Glomerular endothelial cell (primary cell): ENCODE results near the gene RPLP1. TPM values are rescaled to one million over a fixed set of nuclear protein-coding genes. Genes with fewer than 3 reads are reported as not detected.

Experiments
- DNase-seq: peaks from one replicate; pipeline ENCODE4 v3.0.0-alpha.2; 2011; ENCODE audit warnings: low read depth, low spot score; ENCODE audit errors: extremely low read depth
- total RNA-seq: library from RNA; depleted of rRNA; stranded (reverse); fragments of >200 nt; gene quantifications from 2 replicates; pipeline ENCODE4 v1.2.3, GENCODE V29; 2015

The RPLP1 gene
- total RNA-seq, 1 donor from 2014 or later = 428 TPM

DNA sequence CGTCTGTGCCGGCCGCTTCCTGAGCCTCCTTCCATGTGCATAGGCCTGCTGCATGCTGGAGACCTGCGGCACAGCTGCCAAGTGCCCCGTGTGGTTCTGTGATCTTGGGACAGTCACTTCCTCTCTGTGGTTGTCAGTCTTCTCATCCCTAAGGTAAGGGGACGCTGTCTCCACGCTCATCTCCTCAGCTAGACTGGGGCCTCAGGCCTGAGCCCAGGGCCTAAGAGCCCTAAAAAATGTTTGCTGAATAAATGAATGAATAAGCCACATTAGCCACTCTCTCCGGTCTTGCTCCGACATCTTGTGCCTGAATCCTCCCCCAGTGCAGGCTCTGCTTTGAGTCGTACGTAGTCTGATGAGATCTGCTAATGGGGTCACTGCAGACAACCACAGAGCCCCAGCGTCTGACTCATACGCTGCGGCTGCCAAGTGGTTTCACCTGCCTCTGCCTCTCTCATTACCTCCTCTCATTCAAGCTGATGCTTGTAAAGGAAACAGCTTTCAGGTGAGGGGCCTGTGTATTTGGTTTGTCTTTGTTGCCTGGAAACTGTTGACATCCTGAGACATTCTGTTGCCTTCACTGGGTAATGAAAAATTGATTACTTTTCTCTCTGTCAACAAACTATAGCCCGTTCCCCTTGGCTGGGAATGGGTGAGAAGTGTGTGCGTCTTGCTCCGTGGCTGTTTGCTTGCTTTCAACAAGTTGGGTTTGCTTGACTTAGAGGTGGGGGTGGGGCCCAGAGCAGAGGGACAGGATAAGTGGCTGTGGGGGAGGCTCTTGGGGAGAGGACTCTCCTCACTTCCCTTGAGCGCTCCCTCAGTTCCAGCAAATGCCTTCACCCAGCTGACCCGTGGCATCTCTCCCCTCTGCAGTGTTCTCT lies 15.9 kb downstream of the RPLP1 start:
- DNase-seq = no peak

DNA sequence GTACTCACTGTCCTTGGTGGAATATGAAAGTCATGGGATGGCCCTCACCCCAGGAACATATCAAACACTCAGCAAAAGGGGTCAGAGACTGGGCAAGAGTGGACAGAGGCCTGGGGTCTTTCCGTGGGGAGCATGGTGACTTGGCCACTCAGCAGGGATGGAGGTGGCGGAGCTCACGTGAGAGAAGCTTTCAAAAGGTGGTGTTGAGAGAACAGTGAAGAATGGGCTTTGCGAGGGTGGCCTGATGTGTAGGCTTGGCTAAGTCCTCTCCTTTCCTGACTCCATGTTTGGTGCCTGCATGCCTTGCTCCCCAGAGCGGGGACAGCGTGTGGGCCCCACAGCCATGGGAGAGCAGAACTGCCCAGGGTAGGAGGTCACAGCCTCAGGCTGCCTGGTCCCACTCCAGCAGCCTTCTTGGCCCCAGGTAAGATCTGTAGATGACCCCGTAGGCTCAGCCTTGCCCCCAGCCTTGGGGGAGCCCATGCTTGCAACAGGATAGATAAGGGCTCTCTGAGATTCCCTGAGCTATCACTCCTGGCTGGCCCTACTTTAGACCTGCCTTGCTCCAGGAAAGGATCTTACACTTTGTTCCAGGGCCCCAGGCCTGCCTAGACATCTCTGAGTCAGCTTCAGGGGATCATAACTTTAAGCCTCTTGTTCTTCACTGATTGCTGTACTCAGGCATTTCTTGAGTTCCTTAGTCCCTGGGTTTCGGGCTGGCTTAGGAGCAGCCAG lies 17.0 kb downstream of the RPLP1 start:
- DNase-seq = no peak

DNA sequence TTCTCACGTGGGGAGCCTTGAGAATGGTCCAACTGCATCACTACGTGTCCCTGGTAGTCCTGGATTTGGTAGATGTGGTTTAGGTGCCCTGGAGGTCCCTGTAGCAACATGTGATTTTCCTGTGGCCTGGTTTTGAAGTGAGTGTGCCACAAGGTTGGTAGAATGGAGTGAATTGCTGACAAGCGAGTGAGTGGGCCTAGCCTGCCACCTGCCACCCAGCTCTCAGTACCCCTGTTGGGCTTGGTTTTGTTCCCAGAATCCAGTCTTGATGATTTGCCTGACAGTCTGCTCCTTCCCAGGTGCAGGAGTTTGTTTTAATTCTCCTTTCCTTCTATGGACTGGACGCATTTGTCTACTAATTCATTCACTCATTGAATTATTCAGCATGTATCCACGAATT lies 19.4 kb downstream of the RPLP1 start:
- no peak for DNase-seq

DNA sequence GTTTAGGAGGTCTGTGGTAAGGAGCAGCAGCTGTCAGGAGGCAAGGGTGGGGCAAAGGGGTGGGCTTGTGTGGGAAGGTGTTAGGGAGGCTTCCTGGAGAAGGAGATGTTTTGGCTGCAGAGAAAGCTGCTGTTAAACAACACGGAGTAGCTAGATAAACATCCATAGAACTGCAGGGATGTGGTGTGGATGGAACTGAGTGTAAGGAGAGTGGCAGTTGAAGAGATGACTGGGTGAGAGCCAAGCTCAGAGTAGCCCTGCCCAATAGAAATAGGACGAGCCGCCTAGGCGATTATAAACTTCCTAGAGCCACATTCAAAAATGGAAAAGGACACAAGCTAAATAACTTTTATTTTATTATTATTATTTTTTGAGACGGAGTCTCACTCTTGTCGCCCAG lies 19.9 kb downstream of the RPLP1 start:
- no peak for DNase-seq

DNA sequence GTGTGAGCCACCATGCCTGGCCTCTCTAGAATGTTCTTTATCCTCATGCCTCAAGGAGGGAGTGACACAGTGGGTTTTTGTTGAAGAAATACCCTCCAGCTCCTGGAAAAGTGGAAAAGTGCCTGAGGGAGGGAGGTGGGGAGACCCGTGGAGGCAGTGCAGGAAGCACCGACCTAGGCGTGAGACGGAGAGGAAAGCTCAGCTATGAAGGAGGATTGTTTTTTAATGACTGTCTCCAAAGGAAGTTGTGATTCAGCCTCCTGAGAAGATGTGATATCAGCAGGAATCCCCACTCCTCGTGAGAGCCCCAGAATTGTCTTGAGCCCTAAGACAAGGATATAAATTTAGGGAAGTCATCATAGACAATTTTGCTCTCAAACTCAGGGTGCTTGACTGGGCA lies 21.7 kb downstream of the RPLP1 start:
- DNase-seq = no peak

DNA sequence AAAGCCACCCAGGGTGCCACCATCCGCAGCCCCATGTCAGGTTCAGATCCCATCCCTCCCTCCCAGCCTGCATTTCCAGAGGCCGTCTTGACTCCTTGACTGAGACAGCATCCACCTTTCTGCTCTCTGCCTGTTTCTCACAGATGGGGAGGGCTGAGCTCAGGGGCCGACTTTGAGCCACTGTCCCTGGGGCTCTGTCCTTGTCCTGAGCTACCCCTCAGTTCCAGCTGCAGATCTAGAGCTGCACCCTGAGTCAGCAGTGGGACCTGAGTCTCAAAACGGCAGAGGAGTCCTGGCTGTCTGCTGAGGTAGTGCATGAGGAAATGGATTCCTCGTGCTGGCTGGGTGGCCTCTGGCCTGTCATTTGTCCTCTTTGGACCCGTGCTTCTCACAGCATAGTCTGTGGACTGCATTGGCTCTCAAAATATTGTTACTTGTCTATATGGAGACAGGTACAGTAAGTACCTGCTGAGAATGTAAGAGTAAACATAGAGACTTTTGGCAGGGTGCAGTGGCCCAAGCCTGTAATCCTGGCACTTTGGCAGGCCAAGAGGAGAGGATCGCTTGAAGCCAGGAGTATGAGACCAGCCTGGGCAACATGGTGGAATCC lies 22.3 kb downstream of the RPLP1 start:
- no peak for DNase-seq

DNA sequence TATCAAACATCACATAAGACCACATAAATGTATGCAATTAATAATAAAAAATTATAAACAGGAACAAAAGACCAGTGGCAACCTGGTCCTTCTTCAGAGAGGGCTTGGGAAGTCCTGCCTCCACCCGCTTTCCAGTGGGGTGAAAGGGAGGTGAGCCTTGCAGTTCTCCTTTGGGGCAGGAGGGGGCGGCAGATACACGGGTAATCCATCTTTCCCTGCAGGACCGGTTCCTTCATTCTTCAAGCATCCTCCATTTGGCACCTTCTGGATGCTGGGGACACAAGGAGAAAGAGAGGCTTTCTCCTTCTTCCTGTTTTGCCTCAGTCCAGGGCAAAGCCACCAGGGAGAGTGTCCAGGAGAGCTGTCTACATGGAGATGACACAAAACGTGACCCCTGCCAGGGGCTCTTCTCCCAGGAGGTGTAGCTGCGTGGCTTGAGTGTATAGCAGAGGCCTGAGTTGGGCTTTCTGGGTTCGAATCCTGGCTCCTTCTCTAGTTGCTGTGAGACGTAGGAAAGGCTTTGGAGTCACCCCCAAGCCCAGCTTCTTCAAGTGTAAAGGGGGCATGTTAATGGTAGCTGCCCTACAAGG lies 23.2 kb downstream of the RPLP1 start:
- DNase-seq = no peak

DNA sequence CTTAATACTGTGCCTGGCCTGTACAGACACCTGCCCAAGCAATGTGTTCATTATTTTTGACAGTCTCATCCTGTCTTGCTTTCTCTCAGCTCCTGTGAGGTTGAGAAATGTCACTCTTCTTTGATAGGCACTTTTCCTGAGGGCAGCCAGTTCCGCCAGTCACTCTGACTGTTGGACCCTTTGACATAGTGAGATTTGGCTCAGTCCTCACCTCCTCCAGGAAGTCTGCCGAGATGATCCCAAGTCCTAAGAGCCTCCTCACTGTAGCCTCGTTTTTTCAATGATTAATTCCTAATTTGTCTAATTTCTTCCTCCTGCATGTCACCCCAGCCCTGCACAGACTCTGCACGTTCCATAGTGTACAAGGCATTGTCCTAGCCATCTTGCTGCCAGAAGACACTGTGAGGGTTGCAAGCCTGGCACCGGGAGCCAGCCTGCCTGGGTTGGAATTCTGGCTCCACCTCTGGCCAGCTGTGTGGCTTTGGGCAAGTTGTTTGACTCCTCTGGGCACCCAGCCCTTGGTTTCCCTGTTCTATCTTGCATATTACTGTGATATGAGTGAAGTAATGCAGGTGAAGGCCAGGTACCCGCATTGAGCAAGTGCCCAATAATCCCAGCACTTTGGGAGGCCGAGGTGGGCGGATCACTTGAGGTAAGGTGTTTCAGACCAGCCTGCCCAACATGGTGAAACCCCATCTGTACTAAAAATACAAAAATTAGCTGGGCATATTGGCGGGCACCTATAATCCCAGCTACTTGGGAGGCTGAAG lies 24.3 kb downstream of the RPLP1 start:
- no peak for DNase-seq

DNA sequence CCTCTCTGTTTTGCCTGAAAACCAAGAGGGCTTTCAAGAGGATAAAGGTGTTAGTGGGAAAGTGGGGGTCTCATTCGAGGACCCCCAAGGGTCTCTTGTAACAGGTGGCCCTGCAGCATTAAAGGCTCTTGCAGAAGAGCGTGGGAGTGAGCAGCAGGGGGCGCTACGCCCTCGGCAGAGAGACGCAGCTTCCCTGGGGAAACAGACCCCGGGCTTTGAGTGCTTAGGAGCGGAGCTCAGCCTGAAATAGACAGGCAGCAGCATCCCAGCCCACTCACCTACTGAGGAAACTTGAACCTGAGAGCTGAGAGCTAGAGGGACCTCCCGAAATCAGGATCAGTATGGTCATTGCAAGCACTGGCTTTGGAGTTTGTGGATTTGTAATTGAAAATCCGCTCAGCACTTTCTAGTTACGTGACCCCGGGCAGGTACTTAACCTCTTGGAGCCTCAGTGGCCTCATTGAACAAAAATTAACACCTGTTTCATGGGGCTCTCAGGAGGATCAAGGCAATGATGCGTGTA lies 25.7 kb downstream of the RPLP1 start:
- no peak for DNase-seq

DNA sequence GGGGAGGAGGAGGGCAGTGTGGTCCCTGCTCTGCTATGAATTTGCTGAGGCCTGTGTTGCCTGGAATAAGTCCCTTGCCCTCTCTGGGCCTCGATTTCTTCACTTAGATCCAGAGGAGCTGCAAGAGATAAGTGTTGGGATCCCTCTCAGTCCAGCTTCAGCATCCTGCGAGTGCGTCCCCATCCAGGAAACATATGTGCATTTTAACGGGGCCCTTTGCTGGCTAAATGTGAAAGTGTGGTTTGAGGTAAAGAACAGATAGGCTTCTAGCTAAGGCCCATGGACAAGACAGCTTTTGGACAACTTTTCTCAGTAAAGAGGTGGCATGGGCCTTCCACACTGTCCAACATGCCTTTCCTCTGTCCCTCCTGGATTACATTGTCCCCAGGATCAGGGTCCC lies 26.5 kb downstream of the RPLP1 start:
- no peak for DNase-seq

DNA sequence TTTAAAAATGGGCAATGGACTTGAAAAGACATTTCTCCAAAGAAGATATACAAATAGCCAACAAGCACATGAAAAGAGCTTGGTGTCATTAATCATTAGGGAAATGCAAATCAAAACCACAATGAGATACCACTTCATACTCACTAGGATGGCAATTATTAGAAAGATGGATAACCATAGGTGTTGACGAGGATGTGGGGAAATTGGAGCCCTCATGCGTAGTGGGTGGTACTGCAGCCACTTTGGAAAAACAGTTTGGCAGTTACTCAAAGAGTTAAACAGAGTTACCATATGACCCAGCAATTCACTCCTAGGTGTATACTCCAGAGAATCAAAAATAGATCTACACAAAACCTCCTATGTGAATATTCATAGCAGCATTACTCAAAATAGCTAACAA lies 27.4 kb downstream of the RPLP1 start:
- no peak for DNase-seq

DNA sequence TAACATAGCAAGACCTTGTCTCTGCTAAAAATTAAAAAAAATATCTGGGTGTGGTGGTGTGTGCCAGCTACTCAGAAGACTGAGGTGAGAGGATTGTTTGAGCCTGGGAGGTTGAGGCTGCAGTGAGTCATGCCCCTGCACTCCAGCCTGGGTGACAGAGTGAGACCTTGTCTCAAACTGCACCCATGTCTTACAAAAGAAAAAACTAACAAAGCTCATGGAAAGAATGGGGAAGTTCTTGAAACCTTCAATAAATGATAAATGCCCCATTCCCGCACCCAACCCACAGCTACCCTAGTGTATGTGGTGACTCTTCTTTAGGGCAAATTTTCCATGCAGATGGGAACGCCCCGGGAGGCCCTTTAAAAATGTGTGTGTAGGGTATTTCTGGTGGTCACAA lies 28.3 kb downstream of the RPLP1 start:
- no peak for DNase-seq

DNA sequence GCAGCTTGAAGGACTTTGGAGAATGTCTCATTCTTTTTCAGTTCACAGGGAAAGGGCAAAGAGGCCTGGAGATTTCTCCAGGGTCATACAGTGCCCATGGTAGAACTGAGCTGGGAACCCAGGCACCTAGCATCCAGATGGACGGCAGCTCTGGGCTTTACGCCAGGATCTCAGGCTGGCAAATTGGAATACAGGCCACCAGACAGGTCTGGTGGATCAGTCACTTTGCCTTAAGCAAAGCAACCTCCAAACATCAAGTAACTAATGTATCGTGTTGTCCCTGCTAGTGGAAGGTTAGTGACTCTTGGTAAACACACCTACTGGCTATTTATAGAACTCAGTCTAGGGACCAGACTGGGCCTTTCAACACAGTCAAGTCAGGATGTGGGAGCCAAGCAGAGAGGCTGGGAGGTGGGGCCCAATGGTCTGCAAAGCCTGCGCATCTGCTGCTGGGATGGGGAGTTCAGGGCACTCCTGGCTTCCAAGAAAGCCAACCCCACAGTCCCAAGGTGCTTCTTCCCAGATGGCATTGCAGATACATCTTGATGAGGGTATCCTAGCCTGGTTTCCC lies 30.2 kb downstream of the RPLP1 start:
- DNase-seq = no peak

DNA sequence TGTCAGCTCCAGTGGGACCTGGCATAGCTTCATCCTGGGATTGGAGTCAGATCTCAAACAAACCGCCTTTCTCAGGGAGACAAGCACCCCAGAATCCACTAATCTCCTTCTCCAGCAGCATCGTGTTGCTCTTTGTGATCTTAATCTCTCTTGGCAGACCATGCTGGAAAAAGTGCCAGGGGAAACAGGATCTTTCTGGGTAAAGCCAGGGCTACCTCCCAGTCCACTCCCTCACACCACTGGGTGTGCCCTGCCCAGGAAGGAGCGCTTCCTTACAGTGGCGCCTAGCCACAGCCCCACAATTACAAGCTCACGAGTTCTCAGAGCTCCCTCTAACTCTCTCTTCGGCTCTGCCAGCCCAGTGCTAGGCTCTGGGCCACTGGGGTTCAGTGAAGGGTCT lies 32.2 kb downstream of the RPLP1 start:
- no peak for DNase-seq

DNA sequence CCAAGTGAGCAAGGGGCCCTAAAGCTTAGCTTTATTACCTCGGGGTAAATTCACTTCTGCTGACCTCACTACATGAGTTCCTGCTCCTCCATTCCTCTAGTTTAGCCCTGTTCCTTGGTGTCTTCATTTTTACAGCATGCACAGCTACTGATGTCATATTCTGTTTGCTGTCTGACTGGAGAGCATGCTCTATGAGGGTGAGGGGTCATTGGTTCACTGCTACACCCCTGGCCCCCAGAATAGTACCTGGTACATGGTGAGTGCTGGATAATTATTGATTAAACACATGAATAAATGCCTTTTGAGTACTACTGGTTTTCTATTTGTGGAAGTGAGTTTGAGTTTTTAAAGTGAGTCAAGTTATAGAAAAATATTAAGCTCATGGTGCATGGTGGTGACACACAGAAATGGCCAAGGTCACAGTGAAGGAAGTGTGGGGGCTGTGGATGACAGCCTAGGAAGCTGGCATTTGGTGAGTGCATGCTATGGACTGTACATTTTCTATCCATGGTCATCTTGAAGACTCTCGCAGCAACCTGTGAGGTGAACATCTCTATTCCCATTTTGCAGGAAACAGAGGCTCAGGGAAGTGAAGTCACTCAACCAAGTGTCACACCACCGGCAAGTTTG lies 34.0 kb downstream of the RPLP1 start:
- no peak for DNase-seq

DNA sequence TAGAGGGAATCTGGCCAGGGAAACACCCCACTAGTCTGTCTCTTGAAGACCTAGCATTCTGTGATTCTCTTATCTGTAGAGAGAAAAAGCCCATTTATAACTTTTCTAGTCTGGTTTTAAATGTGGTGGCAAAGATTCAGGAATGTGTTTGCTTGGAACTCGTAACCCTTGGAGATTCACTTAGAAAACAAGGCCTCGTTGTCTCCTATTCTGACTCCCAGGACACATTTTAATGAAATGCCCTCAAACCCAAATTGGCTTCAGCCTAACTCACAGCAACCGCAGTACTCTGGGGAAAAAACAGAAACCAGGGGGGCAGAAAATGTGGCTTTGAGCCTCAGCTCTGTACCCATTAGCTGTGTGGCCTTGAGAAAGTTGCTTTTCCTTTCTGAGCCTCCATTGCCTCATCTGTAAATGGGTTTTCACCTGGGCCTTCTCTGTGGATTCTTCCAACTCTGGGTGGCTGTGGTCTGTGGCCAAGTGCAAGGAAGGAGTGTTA lies 36.5 kb downstream of the RPLP1 start:
- DNase-seq = no peak

DNA sequence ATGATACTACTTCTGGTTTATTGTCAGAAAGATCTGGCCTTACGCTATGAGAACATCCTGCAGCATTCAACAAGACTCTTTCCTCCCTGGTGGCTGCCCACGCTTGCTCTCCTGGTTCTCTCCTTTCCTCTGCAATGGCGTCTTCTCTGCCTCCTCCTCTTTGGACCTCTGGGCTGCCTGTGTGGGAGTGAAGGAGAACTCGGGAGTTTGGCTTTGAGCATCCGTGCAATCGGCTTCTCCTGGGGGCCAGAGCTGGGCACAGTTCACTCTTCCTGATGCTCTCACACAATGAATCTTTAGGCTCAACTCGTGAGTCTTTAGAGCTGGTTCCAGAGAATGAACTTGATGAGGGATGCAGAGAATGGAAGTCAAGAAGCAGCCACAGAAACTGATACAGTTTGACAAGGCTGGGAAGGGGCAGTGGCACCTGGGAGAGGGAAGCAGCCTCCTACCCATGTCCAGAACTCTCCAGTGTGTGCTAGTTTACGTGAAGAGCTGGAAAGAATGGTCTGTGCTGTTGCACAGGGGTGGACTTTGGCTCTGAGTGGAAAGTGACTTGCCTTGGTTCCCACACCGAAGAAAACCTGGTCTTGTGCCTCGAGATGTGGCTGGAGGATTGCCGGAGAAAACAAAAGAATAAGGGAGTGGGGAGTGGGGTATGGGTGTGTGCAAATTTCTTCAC lies 37.9 kb downstream of the RPLP1 start:
- DNase-seq = no peak

DNA sequence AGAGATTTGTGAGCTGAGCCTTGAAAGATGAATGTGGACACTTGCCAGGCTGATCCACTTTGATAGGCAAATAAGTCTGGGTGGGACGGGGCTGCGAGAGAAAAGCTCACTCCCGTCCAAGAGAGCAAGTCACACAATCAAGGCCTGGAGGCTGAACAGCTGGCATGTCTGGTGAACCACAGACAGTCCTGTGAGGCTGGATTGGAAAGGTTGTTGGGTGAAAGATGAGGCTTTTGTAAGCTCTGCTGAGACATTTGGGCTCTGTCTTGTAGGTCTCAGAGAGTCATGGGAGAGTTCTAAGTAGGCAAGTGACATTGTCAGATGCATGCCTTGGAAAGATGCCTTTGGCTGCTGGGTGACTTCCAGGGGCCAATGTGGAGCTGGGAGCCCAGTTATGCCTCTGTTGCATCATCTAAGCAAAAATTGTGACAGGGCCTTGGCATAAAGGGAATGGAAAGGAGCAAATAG lies 38.5 kb downstream of the RPLP1 start:
- DNase-seq = no peak

DNA sequence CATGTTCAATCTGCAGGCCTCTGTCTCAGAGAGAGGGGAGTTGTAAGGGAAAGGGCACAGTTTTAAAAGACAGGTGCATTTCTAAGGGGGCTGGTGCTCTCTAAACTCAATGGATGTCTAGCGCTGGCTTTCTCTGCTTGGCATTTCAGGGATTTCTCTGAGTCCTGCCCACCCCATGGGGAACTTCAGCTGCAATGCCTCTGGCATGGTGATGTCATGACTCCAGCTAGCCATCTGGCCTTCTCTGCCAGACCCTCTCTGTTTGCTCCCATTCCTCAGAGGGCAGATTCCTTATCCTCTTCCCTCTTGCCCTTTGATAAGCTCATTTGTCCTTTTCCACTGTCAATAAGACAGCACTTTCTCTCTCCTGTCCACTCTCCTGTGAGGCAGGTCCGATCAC lies 40.8 kb downstream of the RPLP1 start:
- no peak for DNase-seq
